HL-60 (cell line): ENCODE data around the gene CBR4.
A peak's percentile ranks its signal among the peaks of the same experiment; 100 is the strongest.

Experiments used
- DNase-seq, 2 experiments: peaks; one replicate each; pipeline ENCODE4 v3.0.0-alpha.2; 2010 to 2020; ENCODE audit warnings: low read depth in 1 of 2, low spot score in 1 of 2
- H3K27ac ChIP-seq: fragments of 250-450 bp; sonication (Bioruptor Pico); replicated peaks from 2 replicates; pipeline ENCODE4 v1.5.1; 2020; ENCODE audit warnings: mild to moderate bottlenecking, moderate library complexity
- H3K27me3 ChIP-seq: fragments of 250-450 bp; sonication (Bioruptor Pico); 2 replicates; pipeline ENCODE4 v1.5.1; 2021; ENCODE audit warnings: mild to moderate bottlenecking, moderate library complexity; ENCODE audit not compliant: insufficient read depth, poor library complexity, severe bottlenecking
- H3K4me3 ChIP-seq: replicated peaks from 2 replicates; pipeline ENCODE4 v1.5.1; 2011; ENCODE audit warnings: mild to moderate bottlenecking, control low read depth, low read length; ENCODE audit not compliant: insufficient read depth
- GABPA ChIP-seq: IDR thresholded peaks from 2 replicates; pipeline ENCODE4 v1.6.1; 2012; ENCODE audit warnings: low read depth
- POLR2AphosphoS5 ChIP-seq: IDR thresholded peaks from 2 replicates; pipeline ENCODE4 v1.6.1; 2012; ENCODE audit warnings: low read depth
- SPI1 ChIP-seq: IDR thresholded peaks from 2 replicates; pipeline ENCODE4 v1.6.1; 2012; ENCODE audit warnings: low read depth, mild to moderate bottlenecking, borderline replicate concordance
- TF ChIP-seq, protein P1 (sequence below): IDR thresholded peaks from one replicate; pipeline ENCODE4 v1.5.1; 2011; ENCODE audit warnings: low read length, control low read depth, inconsistent platforms; ENCODE audit not compliant: insufficient read depth
- TF ChIP-seq, protein P2 (sequence below): IDR thresholded peaks from 2 replicates; pipeline ENCODE4 v1.6.1; 2012; ENCODE audit warnings: low read depth; ENCODE audit not compliant: insufficient replicate concordance

Gene CBR4

DNA sequence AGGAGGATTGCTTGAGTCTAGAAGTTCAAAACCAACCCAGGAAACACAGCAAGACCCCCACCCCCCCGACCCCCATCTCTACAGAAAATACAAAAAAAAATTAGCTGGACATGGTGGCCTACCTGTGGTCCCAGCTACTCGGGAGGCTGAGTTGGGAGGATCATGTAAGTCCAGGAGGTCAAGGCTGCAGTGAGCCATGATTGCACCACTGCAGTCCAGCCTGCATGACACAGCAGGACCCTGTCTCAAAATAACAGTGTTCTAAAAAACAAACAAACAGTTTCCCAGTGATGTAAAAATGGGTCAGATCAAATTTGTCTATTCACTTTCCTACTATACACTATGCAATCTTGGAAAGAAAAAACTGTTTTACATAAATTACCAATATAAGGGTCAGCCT is 2.0 kb upstream of the CBR4 start:
- no peak for DNase-seq
- TF ChIP-seq SPI1: no peak
- no peak overlapping the region for H3K27ac ChIP-seq
- H3K27me3 ChIP-seq: no peaks in the 10 kb centered on the region
- H3K4me3 ChIP-seq: no peak overlapping the region

DNA sequence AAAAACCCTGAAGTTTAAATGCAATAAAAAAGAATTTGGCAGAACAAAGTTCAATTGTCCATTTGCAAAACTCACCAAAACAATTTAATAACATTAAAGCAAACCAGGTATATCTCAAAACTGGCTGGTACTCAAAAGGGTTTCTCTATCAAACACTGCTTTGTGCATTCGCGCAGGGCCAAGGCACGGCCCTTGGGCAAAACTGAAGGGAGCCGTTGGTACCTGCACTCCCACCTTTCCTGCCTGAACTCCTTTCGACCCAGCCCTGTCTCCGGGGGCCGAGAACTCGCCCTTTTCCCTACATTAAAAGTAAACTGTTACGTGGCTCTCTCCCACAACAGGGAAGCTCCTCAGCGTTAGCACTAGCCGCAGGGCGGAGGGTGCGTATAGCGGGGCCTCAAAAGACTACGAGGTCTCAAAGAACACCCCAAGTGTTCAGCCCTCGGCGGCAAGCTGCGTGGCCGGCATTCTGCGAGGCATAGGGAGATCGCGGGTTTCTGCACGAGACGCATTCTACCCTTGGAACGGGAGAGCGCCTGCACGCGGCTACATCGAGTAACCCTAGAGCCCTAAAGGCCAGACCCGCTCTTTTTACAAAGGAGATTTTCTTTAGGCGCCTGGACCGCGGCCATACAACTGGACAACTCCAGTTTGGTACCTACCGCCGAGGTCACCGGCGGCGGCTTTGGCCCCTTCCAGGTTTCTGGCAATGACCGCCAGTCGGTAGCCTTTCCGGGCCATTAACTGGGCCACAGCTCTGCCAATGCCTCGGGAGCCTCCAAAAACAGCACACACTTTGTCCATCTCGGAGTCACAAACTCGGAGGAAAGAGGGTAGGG is 550 bp downstream of the CBR4 start:
- Histone ChIP-seq H3K27me3 (no peaks in the 10 kb centered on the region), H3K4me3 (peak overlapping the region; percentile 61), H3K27ac (peak overlapping the region; percentile 92)
- DNase-seq: peak; percentile 39 to 67
- peak; percentile 36 for TF ChIP-seq POLR2AphosphoS5
- no peak for TF ChIP-seq SPI1
- TF ChIP-seq, protein P1, sequence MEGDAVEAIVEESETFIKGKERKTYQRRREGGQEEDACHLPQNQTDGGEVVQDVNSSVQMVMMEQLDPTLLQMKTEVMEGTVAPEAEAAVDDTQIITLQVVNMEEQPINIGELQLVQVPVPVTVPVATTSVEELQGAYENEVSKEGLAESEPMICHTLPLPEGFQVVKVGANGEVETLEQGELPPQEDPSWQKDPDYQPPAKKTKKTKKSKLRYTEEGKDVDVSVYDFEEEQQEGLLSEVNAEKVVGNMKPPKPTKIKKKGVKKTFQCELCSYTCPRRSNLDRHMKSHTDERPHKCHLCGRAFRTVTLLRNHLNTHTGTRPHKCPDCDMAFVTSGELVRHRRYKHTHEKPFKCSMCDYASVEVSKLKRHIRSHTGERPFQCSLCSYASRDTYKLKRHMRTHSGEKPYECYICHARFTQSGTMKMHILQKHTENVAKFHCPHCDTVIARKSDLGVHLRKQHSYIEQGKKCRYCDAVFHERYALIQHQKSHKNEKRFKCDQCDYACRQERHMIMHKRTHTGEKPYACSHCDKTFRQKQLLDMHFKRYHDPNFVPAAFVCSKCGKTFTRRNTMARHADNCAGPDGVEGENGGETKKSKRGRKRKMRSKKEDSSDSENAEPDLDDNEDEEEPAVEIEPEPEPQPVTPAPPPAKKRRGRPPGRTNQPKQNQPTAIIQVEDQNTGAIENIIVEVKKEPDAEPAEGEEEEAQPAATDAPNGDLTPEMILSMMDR: peak; percentile 21
- no peak for TF ChIP-seq GABPA

DNA sequence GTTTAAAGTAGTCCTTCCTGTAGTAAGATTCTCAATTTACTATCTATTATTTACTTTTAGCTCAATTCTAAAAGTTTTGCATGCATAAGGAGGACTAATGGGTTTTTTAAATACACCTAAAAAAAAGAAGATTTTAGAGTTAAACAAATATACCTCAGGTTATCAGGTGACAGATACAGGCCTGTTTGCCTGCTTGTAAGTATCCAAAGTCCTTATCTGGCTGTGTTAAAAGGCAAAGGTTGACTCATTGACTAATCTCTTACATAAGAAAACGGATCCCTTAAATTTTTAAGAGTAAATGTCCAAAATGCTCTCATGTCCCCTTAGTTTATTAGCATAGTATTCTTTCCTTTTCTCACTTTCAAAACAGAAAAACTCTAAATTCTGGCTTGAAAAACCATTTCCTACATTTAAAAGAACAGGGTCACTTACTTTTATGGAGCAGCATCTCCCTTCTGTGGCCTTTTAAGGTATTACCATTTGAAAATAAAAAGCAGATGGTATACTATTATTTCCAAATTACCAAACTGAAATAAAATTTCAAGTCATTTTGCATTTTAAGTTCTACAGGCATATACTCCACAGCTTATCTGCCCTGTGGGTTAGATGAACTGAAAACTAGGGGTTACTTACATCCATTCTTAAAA is 4.5 kb downstream of the CBR4 start:
- DNase-seq: no peak
- TF ChIP-seq GABPA: no peak
- no peak for TF ChIP-seq SPI1
- Histone ChIP-seq H3K4me3 (no peak overlapping the region), H3K27ac (no peak overlapping the region), H3K27me3 (no peaks in the 10 kb centered on the region)

DNA sequence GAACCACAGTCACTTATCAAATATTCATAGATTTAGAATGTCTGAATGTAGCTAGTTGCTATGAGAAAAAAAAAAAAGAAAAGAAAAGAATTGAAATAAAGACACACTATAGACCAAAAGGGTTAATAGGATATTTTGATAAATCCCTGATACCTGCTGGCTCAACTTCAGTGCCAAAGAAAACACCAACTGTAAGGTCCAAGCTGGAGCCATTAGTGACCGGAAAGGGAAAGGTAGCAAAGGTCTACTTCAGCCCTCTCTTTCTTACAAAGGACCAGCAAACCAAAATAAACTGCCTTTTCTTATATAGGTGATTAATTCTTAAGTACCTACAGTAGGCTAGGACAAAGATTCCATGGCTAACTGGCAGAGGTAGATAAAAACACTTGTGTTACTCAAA is 9.7 kb downstream of the CBR4 start:
- Histone ChIP-seq H3K4me3 (no peak overlapping the region), H3K27me3 (no peaks in the 10 kb centered on the region), H3K27ac (no peak overlapping the region)
- DNase-seq: no peak
- TF ChIP-seq, protein P2, sequence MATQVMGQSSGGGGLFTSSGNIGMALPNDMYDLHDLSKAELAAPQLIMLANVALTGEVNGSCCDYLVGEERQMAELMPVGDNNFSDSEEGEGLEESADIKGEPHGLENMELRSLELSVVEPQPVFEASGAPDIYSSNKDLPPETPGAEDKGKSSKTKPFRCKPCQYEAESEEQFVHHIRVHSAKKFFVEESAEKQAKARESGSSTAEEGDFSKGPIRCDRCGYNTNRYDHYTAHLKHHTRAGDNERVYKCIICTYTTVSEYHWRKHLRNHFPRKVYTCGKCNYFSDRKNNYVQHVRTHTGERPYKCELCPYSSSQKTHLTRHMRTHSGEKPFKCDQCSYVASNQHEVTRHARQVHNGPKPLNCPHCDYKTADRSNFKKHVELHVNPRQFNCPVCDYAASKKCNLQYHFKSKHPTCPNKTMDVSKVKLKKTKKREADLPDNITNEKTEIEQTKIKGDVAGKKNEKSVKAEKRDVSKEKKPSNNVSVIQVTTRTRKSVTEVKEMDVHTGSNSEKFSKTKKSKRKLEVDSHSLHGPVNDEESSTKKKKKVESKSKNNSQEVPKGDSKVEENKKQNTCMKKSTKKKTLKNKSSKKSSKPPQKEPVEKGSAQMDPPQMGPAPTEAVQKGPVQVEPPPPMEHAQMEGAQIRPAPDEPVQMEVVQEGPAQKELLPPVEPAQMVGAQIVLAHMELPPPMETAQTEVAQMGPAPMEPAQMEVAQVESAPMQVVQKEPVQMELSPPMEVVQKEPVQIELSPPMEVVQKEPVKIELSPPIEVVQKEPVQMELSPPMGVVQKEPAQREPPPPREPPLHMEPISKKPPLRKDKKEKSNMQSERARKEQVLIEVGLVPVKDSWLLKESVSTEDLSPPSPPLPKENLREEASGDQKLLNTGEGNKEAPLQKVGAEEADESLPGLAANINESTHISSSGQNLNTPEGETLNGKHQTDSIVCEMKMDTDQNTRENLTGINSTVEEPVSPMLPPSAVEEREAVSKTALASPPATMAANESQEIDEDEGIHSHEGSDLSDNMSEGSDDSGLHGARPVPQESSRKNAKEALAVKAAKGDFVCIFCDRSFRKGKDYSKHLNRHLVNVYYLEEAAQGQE: no peak
- TF ChIP-seq POLR2AphosphoS5 (no peak), SPI1 (no peak), GABPA (no peak)
- TF ChIP-seq, protein P1: no peak

DNA sequence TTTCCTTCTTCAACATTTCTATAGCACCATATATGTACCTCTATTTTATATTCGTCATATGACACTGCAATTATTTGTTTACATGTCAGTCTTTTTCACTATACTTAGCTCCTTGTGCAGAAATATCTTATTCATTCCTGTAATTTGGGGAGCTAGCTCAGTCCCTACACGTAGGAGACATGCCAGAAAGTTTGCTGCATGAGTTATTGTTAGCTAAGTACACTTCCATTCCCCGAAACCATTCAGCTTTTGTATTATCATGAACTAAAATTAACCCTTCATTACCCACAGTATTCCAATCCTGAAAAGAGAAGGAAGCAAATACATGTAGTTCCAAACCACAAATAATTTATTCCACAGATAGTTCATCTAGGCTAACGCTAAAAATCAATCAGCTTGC is 10.2 kb downstream of the CBR4 start:
- DNase-seq: no peak
- H3K4me3 ChIP-seq: no peak overlapping the region
- TF ChIP-seq, protein P1: no peak
- TF ChIP-seq, protein P2: no peak
- no peak for TF ChIP-seq POLR2AphosphoS5
- no peak for TF ChIP-seq GABPA
- no peak for TF ChIP-seq SPI1
- no peaks in the 10 kb centered on the region for H3K27me3 ChIP-seq
- H3K27ac ChIP-seq: no peak overlapping the region
